Esophagus squamous epithelium (tissue), 5 donors: ENCODE measurements around the gene DEF6. TPM values are rescaled to one million over a fixed set of nuclear protein-coding genes. Genes with fewer than 3 reads are reported as not detected.
A peak's percentile ranks its signal among the peaks of the same experiment; 100 is the strongest.

ENCODE experiments used
- DNase-seq: peaks from one replicate; lab custom pipeline; 2025; lab: John Stamatoyannopoulos, UW
- H3K27ac ChIP-seq, 4 donors: fragments of 200-600 bp; sonication (generic); one replicate each; pipeline ENCODE4 v1.5.1; 2016 to 2019; ENCODE audit warnings: mild to moderate bottlenecking in 1 of 4
- H3K27me3 ChIP-seq, 4 donors: fragments of 200-600 bp; sonication (generic); 1 replicate in 3 of 4; 2 replicates in 1 of 4; pipeline versions ENCODE4 v1.5.1 to v1.6.0; 2017 to 2021; ENCODE audit warnings: antibody characterized with exemption in 1 of 4
- H3K36me3 ChIP-seq, 3 donors: fragments of 200-600 bp; sonication (generic); one replicate each; pipeline ENCODE4 v1.5.1; 2016 to 2019
- H3K4me1 ChIP-seq, 3 donors: fragments of 200-600 bp; sonication (generic); one replicate each; pipeline ENCODE4 v1.5.1; 2017 to 2019
- H3K4me3 ChIP-seq, 4 donors: fragments of 200-600 bp; sonication (generic); 1 replicate in 3 of 4; 2 replicates in 1 of 4; pipeline ENCODE4 v1.5.1; 2016 to 2019; ENCODE audit warnings: mild to moderate bottlenecking in 2 of 4, moderate library complexity in 1 of 4
- H3K9me3 ChIP-seq, 3 donors: fragments of 200-600 bp; sonication (generic); one replicate each; pipeline ENCODE4 v1.5.1; 2016 to 2019
- POLR2A ChIP-seq, 4 donors: fragments of 450-650 bp; IDR thresholded peaks; one replicate each; pipeline ENCODE4 v1.6.1; 2017; ENCODE audit warnings: antibody characterized with exemption in 4 of 4, mild to moderate bottlenecking in 4 of 4, moderate library complexity in 3 of 4
- WGBS, 2 donors: methylation state at CpG; one replicate each; pipeline ENCODE4 v1.1.5; 2018; 5-methylcytosine and 5-hydroxymethylcytosine counted together
- intact Hi-C: fragments of 100-400 bp; cut with DNase I; formaldehyde crosslinking; loops from one replicate; pipeline ENCODE4 v1.15.0; 2022
- total RNA-seq, 4 donors: library from RNA; depleted of rRNA; stranded (reverse); fragments of >200 nt; gene quantifications; one replicate each; pipeline ENCODE4 v1.1.0, GENCODE V29; 2016
- TF ChIP-seq, protein P1 (sequence below), 6 experiments: fragments of 450-650 bp in 4 of 6; fragments of 200-600 bp in 2 of 6; sonication (generic) in 2 of 6; IDR thresholded peaks; one replicate each; pipeline ENCODE4 v1.5.1; 2016 to 2019; ENCODE audit warnings: antibody characterized with exemption in 6 of 6, mild to moderate bottlenecking in 4 of 6, moderate library complexity in 4 of 6
- donor health status: DM: yes; HTN: yes; CAD: no.

Gene DEF6
- total RNA-seq, 4 donors from 2014 or later, result 20.5 to 38.0 (median 25.2) TPM

GRCh38 chr6:35260591-35261570 is 36.7 kb upstream of the DEF6 start:
- Histone ChIP-seq H3K27me3 (no peaks in the 10 kb centered on the region), H3K27ac (peak overlapping the region; percentile 95 to 99 (median 98)), H3K36me3 (no peaks in the 10 kb centered on the region), H3K9me3 (no peaks in the 10 kb centered on the region), H3K4me3 (peak overlapping the region; percentile 60 to 96 (median 94)), H3K4me1 (peaks cover 0 to 39% (median 10%) of the 10 kb centered on the region in 3 donors)
- 77 to 80% methylated on average over 6 of the region's 6 CpGs for WGBS, 2 donors
- intact Hi-C loops, result no loop called here
- TF ChIP-seq, protein P1, sequence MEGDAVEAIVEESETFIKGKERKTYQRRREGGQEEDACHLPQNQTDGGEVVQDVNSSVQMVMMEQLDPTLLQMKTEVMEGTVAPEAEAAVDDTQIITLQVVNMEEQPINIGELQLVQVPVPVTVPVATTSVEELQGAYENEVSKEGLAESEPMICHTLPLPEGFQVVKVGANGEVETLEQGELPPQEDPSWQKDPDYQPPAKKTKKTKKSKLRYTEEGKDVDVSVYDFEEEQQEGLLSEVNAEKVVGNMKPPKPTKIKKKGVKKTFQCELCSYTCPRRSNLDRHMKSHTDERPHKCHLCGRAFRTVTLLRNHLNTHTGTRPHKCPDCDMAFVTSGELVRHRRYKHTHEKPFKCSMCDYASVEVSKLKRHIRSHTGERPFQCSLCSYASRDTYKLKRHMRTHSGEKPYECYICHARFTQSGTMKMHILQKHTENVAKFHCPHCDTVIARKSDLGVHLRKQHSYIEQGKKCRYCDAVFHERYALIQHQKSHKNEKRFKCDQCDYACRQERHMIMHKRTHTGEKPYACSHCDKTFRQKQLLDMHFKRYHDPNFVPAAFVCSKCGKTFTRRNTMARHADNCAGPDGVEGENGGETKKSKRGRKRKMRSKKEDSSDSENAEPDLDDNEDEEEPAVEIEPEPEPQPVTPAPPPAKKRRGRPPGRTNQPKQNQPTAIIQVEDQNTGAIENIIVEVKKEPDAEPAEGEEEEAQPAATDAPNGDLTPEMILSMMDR (IDR thresholded peaks at IDR 0.05), result no peak
- TF ChIP-seq POLR2A (IDR thresholded peaks at IDR 0.05), result no peak
- no peak for DNase-seq

GRCh38 chr6:35262596-35262995 is 35.0 kb upstream of the DEF6 start:
- Histone ChIP-seq H3K4me1 (peaks cover 0 to 35% (median 10%) of the 10 kb centered on the region in 3 donors), H3K27ac (no peak overlapping the region), H3K9me3 (no peaks in the 10 kb centered on the region), H3K36me3 (no peaks in the 10 kb centered on the region), H3K27me3 (no peaks in the 10 kb centered on the region), H3K4me3 (no peak overlapping the region)
- no peak for DNase-seq
- 75 to 88% methylated on average over 2 of the region's 2 CpGs for WGBS, 2 donors
- intact Hi-C loops, result no loop called here
- TF ChIP-seq, protein P1 (IDR thresholded peaks at IDR 0.05), result no peak
- TF ChIP-seq POLR2A (IDR thresholded peaks at IDR 0.05), result no peak

DNA sequence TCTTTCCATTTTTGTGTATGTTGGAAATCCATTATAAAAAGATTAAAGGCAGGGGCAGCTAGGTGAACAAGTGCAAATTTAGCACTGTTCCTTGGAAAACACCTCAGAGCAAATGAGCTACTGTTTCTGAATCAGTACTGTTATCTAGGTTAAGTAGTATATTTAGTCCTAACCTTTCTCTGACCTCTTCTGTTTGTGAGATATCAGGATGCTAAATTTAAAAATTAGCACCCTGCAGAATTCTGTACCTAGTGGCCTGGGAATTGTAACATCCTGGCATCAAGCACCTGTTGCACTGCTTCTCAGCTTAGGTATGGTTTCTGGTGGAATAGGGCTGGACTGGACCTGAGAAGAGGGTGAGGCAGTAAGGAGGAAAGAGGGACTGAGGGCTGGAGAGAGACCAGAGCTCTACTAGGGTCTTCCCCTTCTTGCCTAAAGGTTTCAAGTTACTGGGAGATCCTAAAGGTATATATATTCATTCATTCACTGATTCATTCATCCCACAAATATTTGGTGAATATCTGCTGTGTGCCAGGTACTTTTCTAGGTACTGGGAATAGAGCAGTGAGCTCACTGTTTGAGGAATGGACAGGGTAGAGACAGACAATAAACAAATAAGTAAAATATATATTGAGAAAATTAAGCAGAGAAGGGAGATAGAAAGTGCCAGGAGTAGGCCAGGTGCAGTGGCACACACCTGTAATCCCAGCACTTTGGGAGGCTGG is 32.9 kb upstream of the DEF6 start:
- Histone ChIP-seq H3K4me3 (no peak overlapping the region), H3K27me3 (no peaks in the 10 kb centered on the region), H3K9me3 (no peaks in the 10 kb centered on the region), H3K36me3 (no peaks in the 10 kb centered on the region), H3K27ac (no peak overlapping the region), H3K4me1 (peaks cover 0 to 20% (median 10%) of the 10 kb centered on the region in 3 donors)
- no peak for DNase-seq
- intact Hi-C loops, result no loop called here
- TF ChIP-seq POLR2A (IDR thresholded peaks at IDR 0.05), result no peak
- TF ChIP-seq, protein P1 (IDR thresholded peaks at IDR 0.05), result no peak

- H3K27me3 ChIP-seq, result no peaks in the 10 kb centered on the region
- TF ChIP-seq, protein P1 (IDR thresholded peaks at IDR 0.05), result no peak
- TF ChIP-seq POLR2A (IDR thresholded peaks at IDR 0.05), result no peak
- no peak overlapping the region for H3K4me3 ChIP-seq
- H3K36me3 ChIP-seq, result peaks cover 0 to 6% (median 0%) of the 10 kb centered on the region in 3 donors
- intact Hi-C loops, result no loop called here
- no peak for DNase-seq
- WGBS, 2 donors, result 73 to 89% methylated on average over 2 of the region's 2 CpGs
- no peaks in the 10 kb centered on the region for H3K9me3 ChIP-seq
- H3K4me1 ChIP-seq, result peaks cover 0 to 13% (median 5%) of the 10 kb centered on the region in 3 donors
- no peak overlapping the region for H3K27ac ChIP-seq
These were observed 32.1 kb upstream of the DEF6 start for GRCh38 chr6:35265523-35265922.
